Measurements from ENCODE around the gene HINT3. TPM values are rescaled to one million over a fixed set of nuclear protein-coding genes. Genes with fewer than 3 reads are reported as not detected.
"Not testable (repeated sequence)": the region's sequence is repeated elsewhere in the genome, so short reads cannot be mapped to it uniquely, and the experiment has no call there.

Gene HINT3
- total RNA-seq, 2 experiments from 2014 or later, result 10.6 to 10.9 TPM

DNA sequence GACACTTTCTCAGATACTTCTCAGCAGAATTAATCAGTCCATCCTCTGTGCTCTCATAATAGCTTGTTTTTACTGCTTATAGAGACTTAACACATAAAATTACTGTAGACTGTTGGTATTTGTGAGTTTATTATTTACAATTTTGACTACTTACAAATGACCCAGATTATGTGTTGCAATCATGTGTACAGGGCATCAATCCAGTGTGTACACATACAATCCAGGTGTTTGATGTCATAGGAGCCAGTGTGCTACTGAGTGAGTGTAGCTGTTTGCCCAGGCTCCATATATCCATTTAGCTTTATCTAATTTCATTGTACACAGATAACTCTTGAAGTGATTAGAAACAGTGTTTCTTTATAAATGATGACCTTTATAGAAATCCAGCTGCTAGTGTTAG, 61.1 kb downstream of the HINT3 start:
- CTCF ChIA-PET, result interaction anchor here (2.0 kb wide), 1 partner anchor 22 kb away, joined by 5 read pairs; no protein-coding TSS in a partner anchor

GRCh38 chr6:126020305-126021050, 63.9 kb downstream of the HINT3 start:
- Mint-ChIP-seq H3K27me3 (ENCODE audit: low read depth) (no peaks in the 10 kb centered on the region), H3K4me1 (ENCODE audit: low read depth) (no peaks in the 10 kb centered on the region), H3K27ac (no peak overlapping the region), H3K9me3 (no peaks in the 10 kb centered on the region), H3K36me3 (ENCODE audit: low read depth) (peaks cover 43% of the 10 kb centered on the region), H3K4me3 (no peak overlapping the region)
- intact Hi-C loops (cut with micrococcal nuclease), result no loop called here
- CTCF ChIA-PET, result no interaction called here
- no peak for DNase-seq

More for the DNA sequence above, 61.1 kb downstream of the HINT3 start:
- H3K27ac Mint-ChIP-seq, result no peak overlapping the region
- intact Hi-C loops (cut with micrococcal nuclease), result no loop called here
- no peak for DNase-seq
- H3K4me1 Mint-ChIP-seq (ENCODE audit: low read depth), result no peaks in the 10 kb centered on the region
- H3K27me3 Mint-ChIP-seq (ENCODE audit: low read depth), result no peaks in the 10 kb centered on the region
- no peak overlapping the region for H3K4me3 Mint-ChIP-seq
- peaks cover 43% of the 10 kb centered on the region for H3K36me3 Mint-ChIP-seq (ENCODE audit: low read depth)
- no peaks in the 10 kb centered on the region for H3K9me3 Mint-ChIP-seq

DNA sequence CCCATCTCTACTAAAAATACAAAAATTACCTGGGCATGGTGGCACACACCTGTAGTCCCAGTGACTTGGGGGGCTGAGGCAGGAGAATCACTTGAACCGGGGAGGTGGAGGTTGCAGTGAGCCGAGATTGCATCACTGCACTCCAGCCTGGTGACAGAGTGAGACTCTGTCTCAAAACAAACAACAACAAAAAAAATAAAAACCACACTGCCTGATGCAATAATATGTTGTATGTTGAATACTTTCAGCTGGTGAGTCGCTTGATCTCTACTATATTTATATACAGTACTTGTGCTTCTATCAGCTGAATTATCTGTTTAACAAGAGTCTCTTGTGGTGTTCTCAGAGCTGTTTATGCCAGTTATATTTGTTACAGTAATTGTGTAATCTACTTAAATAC, 66.9 kb downstream of the HINT3 start:
- intact Hi-C loops (cut with micrococcal nuclease); H3K27ac Mint-ChIP-seq; CTCF ChIA-PET; H3K27me3 Mint-ChIP-seq (ENCODE audit: low read depth); H3K4me1 Mint-ChIP-seq (ENCODE audit: low read depth); H3K4me3 Mint-ChIP-seq; H3K9me3 Mint-ChIP-seq; DNase-seq: not testable (repeated sequence)
- H3K36me3 Mint-ChIP-seq (ENCODE audit: low read depth), result peaks cover 44% of the 10 kb centered on the region

- Mint-ChIP-seq H3K27me3 (ENCODE audit: low read depth) (no peaks in the 10 kb centered on the region), H3K27ac (no peak overlapping the region), H3K4me1 (ENCODE audit: low read depth) (no peaks in the 10 kb centered on the region), H3K4me3 (no peak overlapping the region), H3K36me3 (ENCODE audit: low read depth) (peaks cover 39% of the 10 kb centered on the region), H3K9me3 (no peaks in the 10 kb centered on the region)
- intact Hi-C loops (cut with micrococcal nuclease), result no loop called here
- CTCF ChIA-PET, result no interaction called here
- DNase-seq, result no peak
Observed at GRCh38 chr6:126026001-126026400, 69.4 kb downstream of the HINT3 start.

- H3K36me3 Mint-ChIP-seq (ENCODE audit: low read depth), result peaks cover 37% of the 10 kb centered on the region
- no peaks in the 10 kb centered on the region for H3K9me3 Mint-ChIP-seq
- intact Hi-C loops (cut with micrococcal nuclease), result no loop called here
- H3K4me1 Mint-ChIP-seq (ENCODE audit: low read depth), result no peaks in the 10 kb centered on the region
- no peak for DNase-seq
- CTCF ChIA-PET, result no interaction called here
- no peak overlapping the region for H3K27ac Mint-ChIP-seq
- no peak overlapping the region for H3K4me3 Mint-ChIP-seq
- H3K27me3 Mint-ChIP-seq (ENCODE audit: low read depth), result no peaks in the 10 kb centered on the region
Observed at GRCh38 chr6:126027601-126028000, 71.0 kb downstream of the HINT3 start.

Other genes with a start within 250 kb of the HINT3 start
- gene HEY2, start 207.1 kb upstream of the HINT3 start, total RNA-seq, result not detected
- gene NCOA7, start 165.8 kb upstream of the HINT3 start, total RNA-seq, result 10 to 100 TPM; 39.2 to 43.1 TPM
- gene TRMT11, start 29.8 kb downstream of the HINT3 start, total RNA-seq, result 10 to 100 TPM; 40.6 to 41.9 TPM

Data from activated naive CD4-positive, alpha-beta T cell treated with anti-CD3 and anti-CD28 coated beads for 36 hours (primary cell).